ENCODE data around the gene PALLD. TPM values are rescaled to one million over a fixed set of nuclear protein-coding genes. Genes with fewer than 3 reads are reported as not detected.

The PALLD gene
- total RNA-seq, 1 experiment from 2014 or later: 26.7 TPM

- ATAC-seq: peak; percentile 76
- H3F3A ChIP-seq (ENCODE audit: low read length, unreplicated experiment): no peaks in the 10 kb centered on the region
- POLR2A ChIA-PET (ENCODE audit: unreplicated experiment): interaction anchor here (1.2 to 1.5 kb wide), 2 partner anchors 44 to 438 kb away, joined by 4 to 5 read pairs; no protein-coding TSS in a partner anchor
- CTCF ChIA-PET: interaction anchor here (0.6 to 0.7 kb wide), 2 partner anchors 9 to 165 kb away, joined by 3 to 5 read pairs; no protein-coding TSS in a partner anchor
- H3K79me2 ChIP-seq (ENCODE audit: low read length): peaks cover 49% of the 10 kb centered on the region
- no peak for TF ChIP-seq EZH2 (IDR thresholded peaks at IDR 0.05; ENCODE audit: low read length, unreplicated experiment)
- peak; percentile 42; the same call in 1 of the 2 replicates for TF ChIP-seq CTCF (conservative IDR thresholded peaks at IDR 0.05; ENCODE audit: low read depth, low read length)
- TF ChIP-seq EZH2phosphoT487 (IDR thresholded peaks at IDR 0.05; ENCODE audit: borderline replicate concordance, low read length): peak; percentile 74
- peak; percentile 69 for DNase-seq
- H3K4me3 ChIP-seq (ENCODE audit: low read length): peak overlapping the region; percentile 93
- H3K4me1 ChIP-seq (ENCODE audit: insufficient read depth, low read length): peaks cover 48% of the 10 kb centered on the region
- H3K9me3 ChIP-seq (ENCODE audit: low read length): no peaks in the 10 kb centered on the region
- peak overlapping the region; percentile 95 for H3K9ac ChIP-seq (ENCODE audit: low read length)
- no peaks in the 10 kb centered on the region; the same call in 1 of the 2 replicates for H4K20me1 ChIP-seq (ENCODE audit: low read length)
- BruUV-seq (replicated peaks): no TSS peak
- H3K27ac ChIP-seq (ENCODE audit: low read length): peak overlapping the region; percentile 95
- H2AFZ ChIP-seq (ENCODE audit: low read length): peak overlapping the region; percentile 71
- H3K27me3 ChIP-seq (ENCODE audit: low read length): no peaks in the 10 kb centered on the region
- H3K4me2 ChIP-seq (ENCODE audit: low read length): peak overlapping the region; percentile 98
- no peaks in the 10 kb centered on the region for H3K9me2 ChIP-seq (replicated peaks; ENCODE audit: low read length)
- no peaks in the 10 kb centered on the region for H3K36me3 ChIP-seq (ENCODE audit: low read depth, low read length)
- intact Hi-C loops (cut with micrococcal nuclease): loop anchor here (1.0 to 10.0 kb wide), 6 partner anchors 27 to 449 kb away; no protein-coding TSS in a partner anchor
Measured at GRCh38 chr4:168631241-168632162, 134.7 kb downstream of the PALLD start.

GRCh38 chr4:168632301-168632725 lies 135.5 kb downstream of the PALLD start:
- Histone ChIP-seq H3K4me2 (ENCODE audit: low read length) (peak overlapping the region; percentile 98), H3K4me1 (ENCODE audit: insufficient read depth, low read length) (peaks cover 56% of the 10 kb centered on the region), H3K36me3 (ENCODE audit: low read depth, low read length) (no peaks in the 10 kb centered on the region), H3K9me3 (ENCODE audit: low read length) (no peaks in the 10 kb centered on the region), H2AFZ (ENCODE audit: low read length) (peak overlapping the region; percentile 71), H3K4me3 (ENCODE audit: low read length) (peak overlapping the region; percentile 93), H4K20me1 (ENCODE audit: low read length) (no peaks in the 10 kb centered on the region; the same call in 1 of the 2 replicates), H3K9me2 (replicated peaks; ENCODE audit: low read length) (no peaks in the 10 kb centered on the region), H3K27me3 (ENCODE audit: low read length) (no peaks in the 10 kb centered on the region), H3K9ac (ENCODE audit: low read length) (peak overlapping the region; percentile 95), H3K27ac (ENCODE audit: low read length) (peak overlapping the region; percentile 95), H3K79me2 (ENCODE audit: low read length) (peaks cover 55% of the 10 kb centered on the region), H3F3A (ENCODE audit: low read length, unreplicated experiment) (no peaks in the 10 kb centered on the region)
- intact Hi-C loops (cut with micrococcal nuclease): loop anchor here (1.0 to 10.0 kb wide), 5 partner anchors 45 to 450 kb away; no protein-coding TSS in a partner anchor
- TSS peak; percentile 56 for BruUV-seq (replicated peaks)
- ATAC-seq: no peak
- POLR2A ChIA-PET (ENCODE audit: unreplicated experiment): interaction anchor here (1.5 kb wide), 1 partner anchor 45 kb away, joined by 4 read pairs; no protein-coding TSS in a partner anchor
- TF ChIP-seq CTCF (conservative IDR thresholded peaks at IDR 0.05; ENCODE audit: low read depth, low read length) (no peak), EZH2phosphoT487 (IDR thresholded peaks at IDR 0.05; ENCODE audit: borderline replicate concordance, low read length) (no peak), EZH2 (IDR thresholded peaks at IDR 0.05; ENCODE audit: low read length, unreplicated experiment) (no peak)
- CTCF ChIA-PET: interaction anchor here (0.6 to 1.0 kb wide), 4 partner anchors 8 to 164 kb away, joined by 3 to 5 read pairs (median 3); no protein-coding TSS in a partner anchor
- DNase-seq: peak; percentile 43
